ENCODE data around the gene ROR2. TPM values are rescaled to one million over a fixed set of nuclear protein-coding genes. Genes with fewer than 3 reads are reported as not detected.

Gene ROR2
- total and polyA plus RNA-seq, 2 donors (not counting 3 experiments of a cell fraction or from before 2014, with no cell fraction given) = not detected

GRCh38 chr9:91919621-91920020, 30.4 kb downstream of the ROR2 start:
- Histone ChIP-seq H3K4me1 (ENCODE audit: control insufficient read depth, extremely low read depth, insufficient read depth, low read length) (no peaks in the 10 kb centered on the region), H3K27me3 (ENCODE audit: control insufficient read depth in 2 of 2, insufficient read depth in 2 of 2, low read length in 2 of 2) (no peaks in the 10 kb centered on the region), H3K36me3 (ENCODE audit: control insufficient read depth in 2 of 2, extremely low read depth in 1 of 2, insufficient read depth in 2 of 2, low read length in 2 of 2) (no peaks in the 10 kb centered on the region), H2AFZ (ENCODE audit: low read depth, low read length) (no peak overlapping the region), H3K27ac (ENCODE audit: insufficient read depth, low read depth, low read length) (no peak overlapping the region), H3K4me2 (ENCODE audit: insufficient read depth, low read length) (no peak overlapping the region), H3K4me3 (replicated peaks in 1 of 3; ENCODE audit: insufficient read depth in 1 of 3, low read depth in 1 of 3, low read length in 3 of 3) (no peak overlapping the region), H3K9me1 (replicated peaks; ENCODE audit: control insufficient read depth, extremely low read depth, insufficient read depth, low read length) (no peaks in the 10 kb centered on the region), H3K9ac (replicated peaks; ENCODE audit: extremely low read depth, insufficient read depth, low read length) (no peak overlapping the region), H3K9me3 (replicated peaks; ENCODE audit: control insufficient read depth, insufficient read depth, low read length) (no peaks in the 10 kb centered on the region), H3K79me2 (ENCODE audit: control insufficient read depth, insufficient read depth, low read length) (no peaks in the 10 kb centered on the region), H4K20me1 (replicated peaks; ENCODE audit: control insufficient read depth, extremely low read depth, insufficient read depth, low read length) (no peaks in the 10 kb centered on the region)
- intact Hi-C loops (cut with micrococcal nuclease) (no loop called here), dilution Hi-C loops (cut with MboI; ENCODE audit: extremely low pct_ligation_motif_present, low sequenced_read_pairs) (no loop called here)
- DNase-seq (ENCODE audit: low read depth, low spot score) = no peak
- BruUV-seq (replicated peaks) = no TSS peak
- POLR2A ChIA-PET = no interaction called here
- TF ChIP-seq MYC (IDR thresholded peaks at IDR 0.05; ENCODE audit: low read depth, low read length) (no peak), JUN (IDR thresholded peaks at IDR 0.05; ENCODE audit: borderline replicate concordance, insufficient read depth, insufficient read length, low read depth) (no peak), POLR2AphosphoS5 (IDR thresholded peaks at IDR 0.05; ENCODE audit: insufficient read depth, low read depth, low read length) (no peak), EZH2 (IDR thresholded peaks at IDR 0.05; ENCODE audit: borderline replicate concordance, low read depth, low read length, severe bottlenecking) (no peak), FOS (IDR thresholded peaks at IDR 0.05; ENCODE audit: borderline replicate concordance, insufficient read depth, low read length) (no peak), GATA2 (IDR thresholded peaks at IDR 0.05; ENCODE audit: insufficient read depth, insufficient read length, low read depth, low read length) (no peak), POLR2A (IDR thresholded peaks at IDR 0.05; ENCODE audit: low read depth, low read length) (no peak)
- TF ChIP-seq, protein P1, sequence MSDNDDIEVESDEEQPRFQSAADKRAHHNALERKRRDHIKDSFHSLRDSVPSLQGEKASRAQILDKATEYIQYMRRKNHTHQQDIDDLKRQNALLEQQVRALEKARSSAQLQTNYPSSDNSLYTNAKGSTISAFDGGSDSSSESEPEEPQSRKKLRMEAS (IDR thresholded peaks at IDR 0.05; ENCODE audit: insufficient read depth, insufficient read length) = no peak
- TF ChIP-seq, protein P2, sequence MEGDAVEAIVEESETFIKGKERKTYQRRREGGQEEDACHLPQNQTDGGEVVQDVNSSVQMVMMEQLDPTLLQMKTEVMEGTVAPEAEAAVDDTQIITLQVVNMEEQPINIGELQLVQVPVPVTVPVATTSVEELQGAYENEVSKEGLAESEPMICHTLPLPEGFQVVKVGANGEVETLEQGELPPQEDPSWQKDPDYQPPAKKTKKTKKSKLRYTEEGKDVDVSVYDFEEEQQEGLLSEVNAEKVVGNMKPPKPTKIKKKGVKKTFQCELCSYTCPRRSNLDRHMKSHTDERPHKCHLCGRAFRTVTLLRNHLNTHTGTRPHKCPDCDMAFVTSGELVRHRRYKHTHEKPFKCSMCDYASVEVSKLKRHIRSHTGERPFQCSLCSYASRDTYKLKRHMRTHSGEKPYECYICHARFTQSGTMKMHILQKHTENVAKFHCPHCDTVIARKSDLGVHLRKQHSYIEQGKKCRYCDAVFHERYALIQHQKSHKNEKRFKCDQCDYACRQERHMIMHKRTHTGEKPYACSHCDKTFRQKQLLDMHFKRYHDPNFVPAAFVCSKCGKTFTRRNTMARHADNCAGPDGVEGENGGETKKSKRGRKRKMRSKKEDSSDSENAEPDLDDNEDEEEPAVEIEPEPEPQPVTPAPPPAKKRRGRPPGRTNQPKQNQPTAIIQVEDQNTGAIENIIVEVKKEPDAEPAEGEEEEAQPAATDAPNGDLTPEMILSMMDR (IDR thresholded peaks at IDR 0.05; ENCODE audit: extremely low read depth in 1 of 2, insufficient read depth in 1 of 2, low read depth in 1 of 2, low read length in 2 of 2) = no peak
- CTCF ChIA-PET = no interaction called here
- no peak for FAIRE-seq

Data from endothelial cell of umbilical vein (primary cell).